ENCODE results near the gene REV1.
"Not testable (repeated sequence)": the region's sequence is repeated elsewhere in the genome, so short reads cannot be mapped to it uniquely, and the experiment has no call there.

REV1 gene

GRCh38 chr2:99489761-99490622 is at the start of gene REV1:
REV1 (minus strand) TSS chr2:99490017; CDS start chr2:99464975, 25,042 bp downstream.
- DNase-seq, result peak; percentile 95

- no peak for DNase-seq
Observed at GRCh38 chr2:99537910-99538485, 48.2 kb upstream of the REV1 start.

GRCh38 chr2:99524056-99524455 is 34.2 kb upstream of the REV1 start:
- DNase-seq, result no peak

GRCh38 chr2:99522157-99522556 is 32.3 kb upstream of the REV1 start:
- no peak for DNase-seq

- no peak for DNase-seq
Observed at GRCh38 chr2:99520813-99521212, 31.0 kb upstream of the REV1 start.

GRCh38 chr2:99520195-99520594 is 30.4 kb upstream of the REV1 start:
- DNase-seq, result no peak

GRCh38 chr2:99514357-99514756 is 24.5 kb upstream of the REV1 start:
- no peak for DNase-seq

- no peak for DNase-seq
Observed at GRCh38 chr2:99512181-99512591, 22.4 kb upstream of the REV1 start.

GRCh38 chr2:99509387-99509786 is 19.6 kb upstream of the REV1 start:
- DNase-seq, result no peak

GRCh38 chr2:99507937-99508818 is 18.4 kb upstream of the REV1 start:
- DNase-seq, result no peak

GRCh38 chr2:99504844-99505584 is 15.2 kb upstream of the REV1 start:
- no peak for DNase-seq

- not testable (repeated sequence) for DNase-seq
Observed at GRCh38 chr2:99503662-99504416, 14.0 kb upstream of the REV1 start.

- DNase-seq, result no peak
Observed at GRCh38 chr2:99496021-99496420, 6.2 kb upstream of the REV1 start.

- DNase-seq, result no peak
Observed at GRCh38 chr2:99495115-99495860, 5.5 kb upstream of the REV1 start.

GRCh38 chr2:99492721-99493120 is 2.9 kb upstream of the REV1 start:
- DNase-seq, result no peak

- DNase-seq, result peak; percentile 4
Observed at GRCh38 chr2:99490623-99491461, 1.0 kb upstream of the REV1 start.

- peak; percentile 72 for DNase-seq
Observed at GRCh38 chr2:99489063-99489760, 605 bp downstream of the REV1 start.

- DNase-seq, result peak; percentile 34
Observed at GRCh38 chr2:99488539-99489062, 1.2 kb downstream of the REV1 start.

GRCh38 chr2:99487906-99488305 is 1.9 kb downstream of the REV1 start:
- no peak for DNase-seq

Data from inflammatory macrophage treated with lipopolysaccharide for 4 hours (primary cell).